NCI-H2171 treated with DMSO at 0.1 percent for 48 hours (cell line): ENCODE results near the gene SPRTN.

Experiments
- DNase-seq: peaks from one replicate; lab custom pipeline; 2025; lab: John Stamatoyannopoulos, UW

SPRTN gene

DNA sequence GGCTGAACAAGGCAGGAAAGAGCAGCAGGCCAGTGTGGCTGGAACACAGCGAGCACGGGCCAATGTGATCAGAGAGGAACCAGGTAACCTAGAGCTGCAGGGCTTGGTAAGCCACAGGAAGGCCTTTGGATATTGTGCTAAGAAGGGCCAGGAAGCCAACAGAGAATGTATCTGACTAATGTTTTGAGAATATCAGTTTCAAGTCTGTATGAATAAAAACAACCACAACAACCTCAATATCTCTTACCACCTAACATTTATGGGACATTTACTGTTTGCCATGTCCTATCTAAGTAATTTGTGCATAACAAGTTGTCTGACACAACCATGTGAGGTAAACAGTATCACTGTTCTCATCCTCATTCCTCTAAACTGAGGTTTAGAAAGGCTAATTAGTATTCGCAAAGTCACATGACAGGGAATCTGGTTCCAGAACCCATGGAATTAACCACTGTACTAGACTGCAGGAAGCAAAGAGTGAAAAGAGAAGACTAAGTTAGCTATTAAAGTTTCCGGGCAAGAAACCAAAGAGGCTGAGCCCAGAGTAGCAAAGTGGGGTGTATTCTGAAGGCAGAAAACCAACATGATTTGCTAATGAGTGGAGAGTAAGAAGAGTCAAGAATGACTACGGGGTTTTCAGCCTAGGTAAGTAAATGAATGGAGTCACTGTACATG is 38.9 kb downstream of the SPRTN start:
- DNase-seq = no peak

DNA sequence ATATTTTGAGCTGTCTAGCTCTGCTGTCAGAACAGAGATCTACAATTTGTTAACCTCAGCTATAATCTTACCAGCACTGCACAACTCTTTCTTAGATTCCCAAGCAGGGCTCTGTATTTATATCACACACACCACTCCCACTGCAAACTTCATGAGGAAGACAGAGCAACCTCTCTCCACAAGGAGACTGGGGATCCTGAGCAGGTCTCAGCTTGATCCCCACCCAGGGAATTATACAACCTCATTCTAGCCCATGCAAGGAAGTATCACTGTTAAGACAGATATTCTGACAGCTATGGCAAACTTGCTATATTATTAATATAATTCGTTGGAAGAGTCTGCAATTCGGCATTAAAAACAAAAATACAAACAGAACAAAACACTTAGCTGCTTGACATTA is 43.6 kb downstream of the SPRTN start:
- no peak for DNase-seq

- DNase-seq = no peak
Observed at GRCh38 chr1:231382426-231382825, 44.3 kb downstream of the SPRTN start.

DNA sequence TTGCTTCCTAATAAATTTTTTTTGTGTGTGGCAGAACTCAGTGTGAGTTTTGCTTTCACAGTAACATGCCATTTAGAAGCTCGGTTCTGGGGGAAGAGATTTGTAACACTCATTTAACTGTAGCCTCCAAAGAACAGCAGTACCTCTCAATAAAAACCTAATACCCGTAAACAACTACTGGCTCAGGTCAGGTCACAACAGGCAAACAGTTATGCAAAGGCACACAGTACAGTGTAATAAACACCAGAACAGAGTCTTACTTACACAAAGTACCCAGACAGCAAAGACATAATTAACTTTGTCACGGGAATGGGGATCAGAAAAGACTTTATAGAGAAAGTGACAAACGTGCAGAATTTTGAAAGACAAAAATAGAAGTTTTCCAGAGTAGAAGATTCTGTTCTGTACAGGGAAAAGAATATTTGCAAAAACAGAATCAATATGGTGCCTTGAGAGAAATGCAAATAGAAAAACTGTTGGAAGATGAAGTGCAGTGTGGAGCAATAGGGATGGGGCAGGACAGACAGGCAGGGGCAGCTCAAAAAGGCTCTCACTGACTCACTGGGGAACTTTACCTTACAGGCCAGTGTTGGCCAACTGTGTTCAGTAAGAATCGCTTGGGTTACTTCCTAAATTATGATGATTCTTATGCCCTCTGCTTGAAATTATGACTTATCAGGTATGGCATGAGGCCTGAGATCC is 45.2 kb downstream of the SPRTN start:
- DNase-seq = peak; percentile 46

DNA sequence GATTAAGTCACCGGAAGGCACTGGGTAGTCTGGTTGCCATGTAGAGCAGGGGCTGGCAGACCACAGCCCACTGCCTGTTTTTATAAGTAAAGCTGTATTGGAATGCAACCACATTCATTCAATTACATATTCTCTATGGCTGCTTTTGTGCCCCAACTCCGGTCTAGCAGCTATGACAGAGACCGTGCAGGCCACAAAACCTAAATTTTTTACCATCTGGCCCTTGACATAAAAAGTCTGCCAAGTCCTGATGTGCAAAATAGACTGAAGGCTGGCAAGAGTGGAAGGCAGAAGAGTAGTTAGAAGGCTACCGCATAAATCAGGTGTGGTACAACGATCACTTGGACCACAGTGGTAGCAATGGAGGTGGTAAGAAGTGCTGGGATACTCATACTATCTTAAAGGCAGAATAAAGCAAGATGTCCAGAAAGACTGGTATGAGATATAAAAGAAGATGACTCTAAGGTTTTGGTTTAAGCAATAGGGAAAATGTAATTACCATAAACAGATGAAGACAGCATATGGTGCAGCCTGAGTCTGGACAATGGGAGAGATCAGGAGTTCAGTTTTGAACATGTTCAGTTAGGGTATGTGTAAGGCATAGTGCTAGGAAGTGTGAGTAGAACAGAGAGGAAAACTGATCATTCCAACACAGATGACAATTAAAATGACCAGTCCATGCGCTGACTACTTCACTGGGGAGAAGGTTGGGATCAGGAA is 46.8 kb downstream of the SPRTN start:
- DNase-seq = peak; percentile 9

- DNase-seq = no peak
Observed at GRCh38 chr1:231385416-231385748, 47.3 kb downstream of the SPRTN start.

DNA sequence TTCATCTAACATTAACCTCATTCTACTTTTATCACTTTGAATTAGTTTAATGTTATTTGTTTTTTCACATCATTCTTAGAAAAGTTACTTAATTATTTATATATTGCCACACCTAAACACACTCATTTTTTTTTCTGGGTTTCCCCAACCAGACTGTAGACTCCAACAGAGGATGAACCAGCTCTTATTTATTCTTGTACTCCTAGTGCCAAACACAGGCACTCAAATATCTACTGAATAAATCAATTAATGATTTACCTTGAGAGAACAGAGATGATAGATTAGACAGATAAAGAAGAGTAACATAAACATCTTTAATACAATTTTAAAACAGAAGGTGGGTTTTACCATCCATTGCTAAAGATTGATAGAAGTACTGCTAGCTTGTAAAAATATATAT is 48.4 kb downstream of the SPRTN start:
- no peak for DNase-seq

DNA sequence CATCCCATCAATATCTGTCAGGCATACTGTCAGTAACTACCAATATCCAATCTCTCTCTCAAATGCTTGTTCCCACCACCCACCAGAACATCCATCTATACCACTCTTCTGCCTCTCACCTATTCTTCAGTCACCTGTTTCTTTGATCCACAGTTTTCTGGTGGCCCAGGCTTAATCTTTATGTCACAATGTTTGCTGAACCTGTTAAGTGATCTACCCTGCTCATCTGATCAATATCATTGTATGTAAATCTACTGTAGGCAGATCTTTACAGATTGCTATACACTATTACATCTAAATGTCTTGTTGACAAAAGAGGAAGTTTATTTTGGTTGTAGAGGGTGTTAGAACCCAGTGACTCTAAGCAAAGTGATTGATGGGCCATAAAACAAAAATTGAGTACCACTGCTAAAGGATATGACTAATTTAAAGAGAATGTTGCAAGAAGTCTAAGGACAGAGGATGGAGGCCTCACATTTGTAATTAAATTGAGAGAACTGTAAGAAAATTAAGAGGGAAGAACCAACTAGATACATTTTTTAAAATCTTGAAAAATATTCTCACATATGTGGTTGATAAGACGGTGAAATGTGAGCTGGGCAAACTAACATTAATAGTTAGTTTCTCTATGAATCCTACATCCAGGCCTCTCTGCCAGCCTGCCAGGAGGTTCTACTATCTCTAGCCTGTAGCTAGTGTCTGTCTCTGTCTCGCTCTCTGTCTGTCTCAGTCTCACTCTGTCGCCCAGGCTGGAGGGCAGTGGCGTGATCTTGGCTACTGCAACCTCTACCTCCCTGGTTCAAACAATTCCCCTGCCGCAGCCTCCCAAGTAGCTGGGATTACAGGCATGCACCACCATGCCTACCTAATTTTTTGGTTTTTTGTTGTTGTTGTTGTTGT is 49.9 kb downstream of the SPRTN start:
- DNase-seq = no peak

DNA sequence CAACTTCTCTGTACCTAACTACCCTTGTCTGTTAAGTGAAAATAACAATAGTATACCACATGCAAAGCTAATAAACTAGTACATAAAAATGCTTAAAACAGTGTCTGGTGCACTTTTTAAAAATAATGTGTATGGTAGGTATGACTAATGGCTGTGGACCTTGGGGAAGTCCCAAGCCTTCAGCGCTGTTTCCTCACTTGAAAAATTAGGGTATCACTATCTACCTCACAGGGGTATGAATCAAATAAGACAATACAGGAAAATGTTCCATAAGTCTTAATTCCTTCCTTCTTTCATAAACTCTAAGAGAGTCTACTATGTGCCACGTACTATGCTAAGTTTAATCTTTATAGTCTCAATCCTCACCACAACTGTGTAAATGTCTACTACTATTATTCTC is 52.0 kb downstream of the SPRTN start:
- DNase-seq = no peak

DNA sequence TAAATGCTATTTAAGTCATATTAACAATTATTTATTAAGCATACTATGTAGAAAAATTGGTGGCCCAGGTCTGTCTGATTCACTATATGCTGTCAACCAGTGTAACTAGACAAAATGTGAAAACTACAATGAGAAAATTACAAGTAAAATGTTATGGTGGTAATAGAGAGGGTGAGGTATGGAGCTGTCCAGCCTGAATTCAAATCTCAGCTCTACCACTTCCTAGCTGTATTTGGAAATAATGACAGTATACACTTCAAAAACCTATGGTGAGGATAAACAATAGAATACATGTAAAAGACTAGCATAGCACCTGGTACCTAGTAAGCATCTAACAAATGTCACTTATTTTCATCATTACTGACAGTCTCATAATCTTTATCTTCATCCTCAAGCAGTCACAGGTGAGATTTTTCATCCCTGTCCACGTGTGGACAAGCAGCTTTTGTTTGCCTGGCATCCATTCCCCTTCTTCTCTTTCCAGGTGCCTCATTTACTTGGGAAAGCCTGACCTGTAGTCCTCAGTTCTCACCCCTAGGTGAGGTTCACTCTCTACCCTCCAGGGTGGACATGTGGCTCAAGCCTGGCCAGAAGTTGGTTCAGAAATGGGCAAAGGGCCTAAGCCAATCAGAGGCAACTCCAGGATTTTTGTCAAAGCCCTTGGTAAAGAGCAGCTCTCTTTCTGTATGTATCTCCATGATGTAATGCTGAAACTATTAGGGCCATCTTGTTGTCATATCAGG is 54.5 kb downstream of the SPRTN start:
- DNase-seq = no peak

- no peak for DNase-seq
Observed at GRCh38 chr1:231393668-231394067, 55.6 kb downstream of the SPRTN start.

- DNase-seq = no peak
Observed at GRCh38 chr1:231395076-231395997, 57.2 kb downstream of the SPRTN start.

DNA sequence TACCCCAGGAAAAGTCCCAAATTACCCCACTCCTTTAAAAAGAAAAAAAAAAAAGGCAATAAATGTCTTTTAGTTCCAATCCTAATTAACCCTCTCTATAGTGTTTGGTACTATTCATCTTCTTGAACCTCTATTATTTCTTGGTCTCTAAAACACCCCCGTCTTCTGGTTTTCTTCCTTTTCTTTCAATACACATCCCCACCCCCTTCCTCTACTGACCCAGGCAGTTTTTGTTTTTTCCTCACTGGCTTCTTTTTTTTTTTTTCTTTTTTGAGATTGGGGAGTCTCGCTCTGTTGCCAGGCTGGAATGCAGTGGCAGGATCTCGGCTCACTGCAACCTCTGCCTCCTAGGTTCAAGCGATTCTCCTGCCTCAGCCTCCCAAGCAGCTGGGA is 57.9 kb downstream of the SPRTN start:
- no peak for DNase-seq

DNA sequence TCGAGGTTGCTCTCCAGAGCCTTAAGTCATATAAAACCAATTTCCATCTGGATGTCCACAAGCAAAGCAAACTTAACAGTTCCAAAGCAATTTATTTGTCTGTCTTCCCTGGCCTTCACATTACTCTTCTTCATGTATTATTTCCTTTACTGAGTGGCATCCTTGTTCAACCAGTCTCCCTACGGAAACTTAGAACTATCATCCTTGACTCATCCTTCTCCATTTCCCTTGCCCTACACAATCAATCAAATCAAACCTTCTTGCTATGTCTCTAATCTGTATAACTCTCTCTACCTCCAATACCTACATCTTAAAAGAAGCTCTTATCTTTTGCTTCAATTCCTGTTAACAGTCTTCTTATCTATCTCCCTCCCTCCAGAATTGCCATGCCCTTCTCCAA is 58.5 kb downstream of the SPRTN start:
- no peak for DNase-seq

GRCh38 chr1:231397886-231398671 is 60.0 kb downstream of the SPRTN start:
- DNase-seq = no peak

- no peak for DNase-seq
Observed at GRCh38 chr1:231401478-231401877, 63.4 kb downstream of the SPRTN start.

DNA sequence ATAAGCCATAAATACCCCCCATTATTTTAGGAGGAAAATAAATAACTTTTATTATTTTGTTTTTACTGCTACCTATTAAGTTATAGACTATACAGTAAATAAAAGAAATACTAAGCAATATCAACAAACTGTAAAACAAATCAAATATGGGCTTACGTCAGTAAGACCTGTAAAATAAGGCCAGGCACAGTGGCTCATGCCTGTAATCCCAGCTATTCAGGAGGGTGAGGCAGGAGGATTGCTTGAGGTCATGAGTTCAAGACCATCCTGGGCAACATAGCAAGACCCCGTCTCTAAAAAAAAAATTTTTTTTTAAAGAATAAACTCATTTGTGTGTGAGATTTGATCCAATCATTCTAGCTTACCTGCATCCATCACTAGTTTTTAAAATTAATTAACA is 66.2 kb downstream of the SPRTN start:
- DNase-seq = no peak
